Neural progenitor cell (in vitro differentiated cells): Measurements from ENCODE around the gene CEP104.

Source experiments
- EZH2 ChIP-seq: fragments of 200-600 bp; sonication (generic); IDR thresholded peaks from 2 replicates; pipeline ENCODE4 v1.6.1; 2017; ENCODE audit warnings: antibody characterized with exemption, mild to moderate bottlenecking, moderate library complexity
- EZH2phosphoT487 ChIP-seq: fragments of 200-600 bp; sonication (generic); IDR thresholded peaks from 2 replicates; pipeline ENCODE4 v1.6.1; 2017; ENCODE audit warnings: antibody characterized with exemption
- TF ChIP-seq, protein P1 (sequence below): fragments of 200-600 bp; sonication (generic); IDR thresholded peaks from 2 replicates; pipeline ENCODE4 v1.5.1; 2017; ENCODE audit warnings: antibody characterized with exemption, mild to moderate bottlenecking

DNA sequence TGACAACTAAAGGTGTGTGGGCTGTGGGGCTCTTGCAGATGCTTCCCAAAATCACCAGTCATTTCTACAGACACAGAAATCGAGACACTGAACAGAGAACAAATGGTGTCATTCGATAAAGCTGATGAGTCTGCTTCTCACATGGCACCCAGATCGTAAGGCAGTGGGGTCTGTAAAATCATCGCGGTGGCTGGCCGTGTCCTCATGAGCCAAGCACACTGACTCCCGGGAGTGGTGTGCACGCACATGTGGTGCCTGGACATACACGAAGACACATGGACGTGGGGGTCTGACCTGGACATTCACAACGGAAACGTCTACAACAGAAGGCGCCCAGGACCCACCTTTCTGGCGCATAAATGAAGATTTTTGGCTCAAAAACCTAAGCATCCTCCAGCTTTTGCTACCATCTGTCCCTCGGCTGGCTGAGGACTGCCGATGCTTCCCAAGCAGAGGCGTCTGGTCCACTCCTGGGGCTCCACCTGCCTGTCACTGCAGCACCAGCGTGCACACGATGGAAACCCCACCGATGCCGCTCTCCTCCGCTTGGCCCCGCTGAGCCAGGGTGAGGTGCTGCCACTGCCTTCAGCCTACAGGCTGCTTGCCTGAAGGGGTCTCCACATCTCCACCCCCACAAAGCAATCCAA lies 77.6 kb downstream of the CEP104 start:
- TF ChIP-seq, protein P1, sequence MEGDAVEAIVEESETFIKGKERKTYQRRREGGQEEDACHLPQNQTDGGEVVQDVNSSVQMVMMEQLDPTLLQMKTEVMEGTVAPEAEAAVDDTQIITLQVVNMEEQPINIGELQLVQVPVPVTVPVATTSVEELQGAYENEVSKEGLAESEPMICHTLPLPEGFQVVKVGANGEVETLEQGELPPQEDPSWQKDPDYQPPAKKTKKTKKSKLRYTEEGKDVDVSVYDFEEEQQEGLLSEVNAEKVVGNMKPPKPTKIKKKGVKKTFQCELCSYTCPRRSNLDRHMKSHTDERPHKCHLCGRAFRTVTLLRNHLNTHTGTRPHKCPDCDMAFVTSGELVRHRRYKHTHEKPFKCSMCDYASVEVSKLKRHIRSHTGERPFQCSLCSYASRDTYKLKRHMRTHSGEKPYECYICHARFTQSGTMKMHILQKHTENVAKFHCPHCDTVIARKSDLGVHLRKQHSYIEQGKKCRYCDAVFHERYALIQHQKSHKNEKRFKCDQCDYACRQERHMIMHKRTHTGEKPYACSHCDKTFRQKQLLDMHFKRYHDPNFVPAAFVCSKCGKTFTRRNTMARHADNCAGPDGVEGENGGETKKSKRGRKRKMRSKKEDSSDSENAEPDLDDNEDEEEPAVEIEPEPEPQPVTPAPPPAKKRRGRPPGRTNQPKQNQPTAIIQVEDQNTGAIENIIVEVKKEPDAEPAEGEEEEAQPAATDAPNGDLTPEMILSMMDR, result no peak
- TF ChIP-seq EZH2phosphoT487, result no peak
- no peak for TF ChIP-seq EZH2
